Measurements from ENCODE around the gene XIAP.
A peak's percentile ranks its signal among the peaks of the same experiment; 100 is the strongest.
"Not testable (repeated sequence)": the region's sequence is repeated elsewhere in the genome, so short reads cannot be mapped to it uniquely, and the experiment has no call there.

The XIAP gene

GRCh38 chrX:123876177-123876576, 16.3 kb downstream of the XIAP start:
- no peak for DNase-seq (ENCODE audit: low read depth in 3 of 3)

GRCh38 chrX:123876844-123877243, 17.0 kb downstream of the XIAP start:
- no peak for DNase-seq (ENCODE audit: low read depth in 3 of 3)

- DNase-seq (ENCODE audit: low read depth in 3 of 3): no peak
Measured at GRCh38 chrX:123878252-123878721, 18.4 kb downstream of the XIAP start.

GRCh38 chrX:123881330-123881729, 21.5 kb downstream of the XIAP start:
- no peak for DNase-seq (ENCODE audit: low read depth in 3 of 3)

GRCh38 chrX:123882391-123882790, 22.5 kb downstream of the XIAP start:
- no peak for DNase-seq (ENCODE audit: low read depth in 3 of 3)

GRCh38 chrX:123884809-123885408, 25.1 kb downstream of the XIAP start:
- peak in 1 of 3 donors; percentile 24 for DNase-seq (ENCODE audit: low read depth in 3 of 3)

- DNase-seq (ENCODE audit: low read depth in 3 of 3): no peak
Measured at GRCh38 chrX:123899701-123900100, 39.8 kb downstream of the XIAP start.

GRCh38 chrX:123903261-123903660, 43.4 kb downstream of the XIAP start:
- DNase-seq (ENCODE audit: low read depth in 3 of 3): not testable (repeated sequence)

- DNase-seq (ENCODE audit: low read depth in 3 of 3): no peak
Measured at GRCh38 chrX:123905332-123905731, 45.5 kb downstream of the XIAP start.

GRCh38 chrX:123906557-123907316, 46.9 kb downstream of the XIAP start:
- no peak for DNase-seq (ENCODE audit: low read depth in 3 of 3)

GRCh38 chrX:123909523-123909922, 49.7 kb downstream of the XIAP start:
- DNase-seq (ENCODE audit: low read depth in 3 of 3): no peak

GRCh38 chrX:123917069-123917468, 57.2 kb downstream of the XIAP start:
- no peak for DNase-seq (ENCODE audit: low read depth in 3 of 3)

GRCh38 chrX:123918106-123918721, 58.4 kb downstream of the XIAP start:
- DNase-seq (ENCODE audit: low read depth in 3 of 3): no peak

- no peak for DNase-seq (ENCODE audit: low read depth in 3 of 3)
Measured at GRCh38 chrX:123920105-123920785, 60.4 kb downstream of the XIAP start.

GRCh38 chrX:123923211-123923610, 63.4 kb downstream of the XIAP start:
- no peak for DNase-seq (ENCODE audit: low read depth in 3 of 3)

- no peak for DNase-seq (ENCODE audit: low read depth in 3 of 3)
Measured at GRCh38 chrX:123924186-123924585, 64.3 kb downstream of the XIAP start.

GRCh38 chrX:123927845-123928244, 68.0 kb downstream of the XIAP start:
- no peak for DNase-seq (ENCODE audit: low read depth in 3 of 3)

- DNase-seq (ENCODE audit: low read depth in 3 of 3): not testable (repeated sequence)
Measured at GRCh38 chrX:123932055-123932454, 72.2 kb downstream of the XIAP start.

- DNase-seq (ENCODE audit: low read depth in 3 of 3): no peak
Measured at GRCh38 chrX:123943074-123943473, 83.2 kb downstream of the XIAP start.

GRCh38 chrX:123943488-123943887, 83.6 kb downstream of the XIAP start:
- DNase-seq (ENCODE audit: low read depth in 3 of 3): no peak

GRCh38 chrX:123949846-123950245, 90.0 kb downstream of the XIAP start:
- no peak for DNase-seq (ENCODE audit: low read depth in 3 of 3)

All from stimulated activated CD4-positive, alpha-beta T cell treated with anti-CD3 and anti-CD28 coated beads, TNF-alpha, amount 100 ng/mL, for 48 hours (primary cell).